Liver (tissue), 9 donors: ENCODE measurements around the gene LRRD1. TPM values are rescaled to one million over a fixed set of nuclear protein-coding genes. Genes with fewer than 3 reads are reported as not detected.

ENCODE experiments used
- DNase-seq: peaks from one replicate; pipeline ENCODE4 v3.0.0-alpha.2; 2017; ENCODE audit warnings: low spot score
- H3K27ac ChIP-seq, 2 donors: one replicate each; pipeline ENCODE4 v1.7.0; 2013; ENCODE audit warnings: inconsistent platforms in 2 of 2, low read length in 2 of 2, control low read depth in 1 of 2, low read depth in 1 of 2, mild to moderate bottlenecking in 1 of 2
- H3K27me3 ChIP-seq, 4 donors: one replicate each; pipeline versions ENCODE4 v1.6.1 to v1.7.0; 2013; ENCODE audit warnings: low read length in 3 of 4, inconsistent platforms in 1 of 4, mild to moderate bottlenecking in 1 of 4, moderate library complexity in 1 of 4; ENCODE audit not compliant: control insufficient read depth in 4 of 4, insufficient read depth in 4 of 4
- H3K36me3 ChIP-seq, 4 donors: one replicate each; pipeline versions ENCODE4 v1.6.1 to v1.7.0; 2013; ENCODE audit warnings: low read length in 3 of 4, mild to moderate bottlenecking in 3 of 4, low read depth in 1 of 4, moderate library complexity in 1 of 4; ENCODE audit not compliant: control insufficient read depth in 4 of 4, insufficient read depth in 3 of 4
- H3K4me1 ChIP-seq, 4 donors: one replicate each; pipeline versions ENCODE4 v1.6.1 to v1.7.0; 2013; ENCODE audit warnings: low read length in 3 of 4, mild to moderate bottlenecking in 3 of 4, moderate library complexity in 1 of 4; ENCODE audit not compliant: control insufficient read depth in 4 of 4, insufficient read depth in 4 of 4
- H3K4me3 ChIP-seq, 3 donors: one replicate each; pipeline versions ENCODE4 v1.6.1 to v1.7.0; 2013; ENCODE audit warnings: low read length in 3 of 3, control low read depth in 1 of 3, low read depth in 1 of 3, mild to moderate bottlenecking in 1 of 3
- H3K9ac ChIP-seq, 2 donors: one replicate each; pipeline ENCODE4 v1.7.0; 2013; ENCODE audit warnings: low read length in 2 of 2, mild to moderate bottlenecking in 2 of 2, moderate library complexity in 2 of 2, control low read depth in 1 of 2, low read depth in 1 of 2
- H3K9me3 ChIP-seq, 4 donors: one replicate each; pipeline versions ENCODE4 v1.6.1 to v1.7.0; 2013; ENCODE audit warnings: low read length in 3 of 4; ENCODE audit not compliant: control insufficient read depth in 4 of 4
- ATF3 ChIP-seq: IDR thresholded peaks from 2 replicates; pipeline ENCODE4 v1.6.1; 2016; ENCODE audit warnings: antibody characterized with exemption
- CTCF ChIP-seq: fragments of 150-350 bp; IDR thresholded peaks from 2 replicates; pipeline ENCODE4 v1.5.1; 2017; ENCODE audit warnings: improper control_type of control experiment, low read depth, low read length; ENCODE audit not compliant: missing input control
- FOXA1 ChIP-seq: IDR thresholded peaks from 2 replicates; pipeline ENCODE4 v1.6.1; 2016; ENCODE audit warnings: antibody characterized with exemption
- GABPA ChIP-seq, 2 donors: IDR thresholded peaks in 1 of 2; conservative IDR thresholded peaks in 1 of 2; 2 replicates each; pipeline ENCODE4 v1.6.1; 2016; ENCODE audit warnings: antibody characterized with exemption in 2 of 2, mild to moderate bottlenecking in 1 of 2, moderate library complexity in 1 of 2
- HNF4A ChIP-seq, 2 donors: conservative IDR thresholded peaks; 2 replicates each; pipeline ENCODE4 v1.6.1; 2016; ENCODE audit warnings: antibody characterized with exemption in 2 of 2, mild to moderate bottlenecking in 2 of 2
- HNF4G ChIP-seq: IDR thresholded peaks from 2 replicates; pipeline ENCODE4 v1.6.1; 2016; ENCODE audit warnings: antibody characterized with exemption
- JUND ChIP-seq, 2 donors: IDR thresholded peaks; 2 replicates each; pipeline ENCODE4 v1.6.1; 2016; ENCODE audit warnings: antibody characterized with exemption in 2 of 2
- RAD21 ChIP-seq, 2 donors: IDR thresholded peaks; 2 replicates each; pipeline ENCODE4 v1.6.1; 2016; ENCODE audit warnings: antibody characterized with exemption in 2 of 2, mild to moderate bottlenecking in 2 of 2
- REST ChIP-seq: IDR thresholded peaks from 2 replicates; pipeline ENCODE4 v1.6.1; 2016; ENCODE audit warnings: antibody characterized with exemption, mild to moderate bottlenecking
- RXRA ChIP-seq, 2 donors: IDR thresholded peaks; 2 replicates each; pipeline ENCODE4 v1.6.1; 2017 to 2018; ENCODE audit warnings: antibody characterized with exemption in 2 of 2, mild to moderate bottlenecking in 1 of 2
- TAF1 ChIP-seq: conservative IDR thresholded peaks from 2 replicates; pipeline ENCODE4 v1.6.1; 2016; ENCODE audit warnings: antibody characterized with exemption, mild to moderate bottlenecking
- YY1 ChIP-seq: IDR thresholded peaks from 2 replicates; pipeline ENCODE4 v1.6.1; 2016; ENCODE audit warnings: antibody characterized with exemption, mild to moderate bottlenecking
- WGBS: extraction: QIAGEN DNeasy Blood & Tissue Kit; methylation state at CpG from one replicate; pipeline ENCODE4 v1.1.7; 2013; 5-methylcytosine and 5-hydroxymethylcytosine counted together
- polyA plus RNA-seq, 2 donors: library from polyadenylated mRNA; stranded (reverse) in 1 of 2; unstranded in 1 of 2; fragments of 200-250 nt in 1 of 2; fragments of >200 nt in 1 of 2; fragmentation: Nextera tagmentation in 1 of 2; extraction: Ambion mirVana in 1 of 2; gene quantifications; one replicate each; pipeline versions ENCODE4 v1.2.1 to v1.2.3, GENCODE V29; 2013 to 2015
- total RNA-seq, 2 donors: library from RNA; depleted of rRNA; stranded (reverse); fragments of >200 nt; gene quantifications; one replicate each; pipeline ENCODE4 v1.2.3, GENCODE V29; 2014
- TF ChIP-seq, protein P1 (sequence below): IDR thresholded peaks from 2 replicates; pipeline ENCODE4 v1.6.1; 2016; ENCODE audit warnings: antibody characterized with exemption
- donor health status: healthy.
- donor health status: healthy.
- donor health status: healthy.
- donor health status: healthy.
- donor health status: healthy.

LRRD1 gene
- total and polyA plus RNA-seq, 4 donors, result not detected

DNA sequence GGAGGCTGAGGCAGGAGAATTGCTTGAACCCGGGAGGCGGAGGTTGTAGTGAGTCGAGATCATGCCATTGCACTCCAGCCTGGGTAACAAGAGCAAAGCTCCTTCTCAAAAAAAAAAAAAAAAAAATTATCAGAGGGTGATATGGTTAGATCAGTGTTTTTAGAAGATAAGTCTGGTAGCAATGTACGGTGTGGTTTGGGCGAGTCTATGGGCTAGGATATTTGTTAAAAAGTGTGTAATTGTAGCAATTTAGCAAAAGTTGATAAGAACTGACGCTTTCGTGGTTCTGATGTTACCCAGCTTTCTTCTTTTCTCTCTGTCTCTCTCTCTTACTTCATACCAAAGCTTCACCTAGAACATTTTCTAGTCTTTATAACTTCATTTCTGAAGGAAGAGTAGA is 37.8 kb downstream of the LRRD1 start:
- no peak overlapping the region for H3K9ac ChIP-seq

DNA sequence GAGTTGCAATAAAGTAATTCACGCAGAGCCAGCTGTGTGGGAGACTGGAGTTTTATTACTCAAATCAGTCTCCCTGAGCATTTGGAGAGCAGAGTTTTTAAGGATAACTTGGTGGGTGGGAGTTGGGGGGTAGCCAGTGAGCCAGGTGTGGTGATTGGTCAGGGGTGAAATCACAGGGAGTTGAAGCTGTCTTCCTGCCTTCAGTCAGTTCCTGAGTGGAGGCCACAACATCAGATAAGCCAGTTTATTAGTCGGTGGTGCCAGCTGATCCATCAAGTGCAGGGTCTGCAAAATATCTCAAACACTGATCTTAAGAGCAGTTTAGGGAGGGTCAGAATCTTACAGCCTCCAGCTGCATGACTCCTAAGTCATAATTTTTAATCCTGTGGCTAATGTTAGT is 41.4 kb downstream of the LRRD1 start:
- TF ChIP-seq CTCF, result no peak
- TF ChIP-seq, protein P1, sequence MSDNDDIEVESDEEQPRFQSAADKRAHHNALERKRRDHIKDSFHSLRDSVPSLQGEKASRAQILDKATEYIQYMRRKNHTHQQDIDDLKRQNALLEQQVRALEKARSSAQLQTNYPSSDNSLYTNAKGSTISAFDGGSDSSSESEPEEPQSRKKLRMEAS, result no peak
- TF ChIP-seq GABPA (IDR thresholded peaks at IDR 0.05 in 1 of 2, conservative IDR thresholded peaks at IDR 0.05 in 1 of 2), result no peak
- TF ChIP-seq YY1, result no peak
- TF ChIP-seq HNF4G, result no peak
- TF ChIP-seq ATF3, result no peak
- TF ChIP-seq RXRA (IDR thresholded peaks at IDR 0.05), result no peak
- TF ChIP-seq REST, result no peak
- no peak for TF ChIP-seq HNF4A (conservative IDR thresholded peaks at IDR 0.05)
- TF ChIP-seq JUND (IDR thresholded peaks at IDR 0.05), result no peak
- no peak for TF ChIP-seq RAD21 (IDR thresholded peaks at IDR 0.05)
- no peak for TF ChIP-seq TAF1
- Histone ChIP-seq H3K27me3 (no peaks in the 10 kb centered on the region), H3K4me1 (peaks cover 0 to 6% (median under 1%) of the 10 kb centered on the region in 4 donors), H3K9ac (no peak overlapping the region), H3K27ac (no peak overlapping the region), H3K36me3 (no peaks in the 10 kb centered on the region), H3K4me3 (no peak overlapping the region), H3K9me3 (no peaks in the 10 kb centered on the region)
- DNase-seq, result no peak
- WGBS, result 59% methylated on average over 2 of the region's 2 CpGs

More for the DNA sequence above, 37.8 kb downstream of the LRRD1 start:
- H3K27me3 ChIP-seq, result no peaks in the 10 kb centered on the region
- no peaks in the 10 kb centered on the region for H3K36me3 ChIP-seq
- H3K4me1 ChIP-seq, result no peaks in the 10 kb centered on the region
- no peak for TF ChIP-seq FOXA1
- TF ChIP-seq, protein P1, result no peak
- H3K27ac ChIP-seq, result no peak overlapping the region
- H3K9me3 ChIP-seq, result no peaks in the 10 kb centered on the region
- no peak overlapping the region for H3K4me3 ChIP-seq
- WGBS, result 95% methylated on average over 7 of the region's 7 CpGs
- DNase-seq, result no peak
